Neuron (in vitro differentiated cells): ENCODE results near the gene KISS1.

Experiments used
- H2AFZ ChIP-seq: one replicate; pipeline ENCODE4 v1.6.1; 2013; ENCODE audit warnings: low read depth, mild to moderate bottlenecking, inconsistent platforms, low read length, moderate library complexity
- H3K27me3 ChIP-seq: one replicate; pipeline ENCODE4 v1.6.1; 2013; ENCODE audit warnings: low read length; ENCODE audit not compliant: insufficient read depth
- H3K36me3 ChIP-seq: one replicate; pipeline ENCODE4 v1.6.1; 2013; ENCODE audit warnings: low read length; ENCODE audit not compliant: insufficient read depth
- H3K4me1 ChIP-seq: one replicate; pipeline ENCODE4 v1.6.1; 2013; ENCODE audit warnings: low read length; ENCODE audit not compliant: insufficient read depth
- H3K4me3 ChIP-seq: 2 replicates; pipeline ENCODE4 v1.5.1; 2013; ENCODE audit warnings: mild to moderate bottlenecking, low read length, moderate library complexity
- H3K9me3 ChIP-seq: one replicate; pipeline ENCODE4 v1.6.1; 2013; ENCODE audit warnings: low read length

KISS1 gene

DNA sequence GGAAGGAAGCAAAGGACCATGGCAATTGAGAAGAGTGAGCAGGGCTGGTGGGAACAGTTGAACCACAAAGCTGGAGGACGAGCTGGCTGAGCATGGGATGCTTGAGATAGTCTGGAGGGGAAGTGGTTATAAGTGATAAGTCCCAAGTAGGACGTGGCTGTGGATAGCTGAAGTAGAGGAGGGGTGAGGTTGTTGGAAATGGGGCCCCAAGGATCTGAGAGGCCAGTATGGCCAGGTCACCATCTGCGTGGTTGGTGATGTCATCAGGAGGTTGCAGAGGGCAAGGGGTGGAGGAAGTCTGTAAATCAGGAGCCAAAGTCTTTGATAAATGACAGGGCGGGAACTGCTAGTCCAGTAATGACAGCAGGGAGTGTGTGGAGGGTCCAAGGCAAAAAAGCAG lies 19.2 kb downstream of the KISS1 start:
- peaks cover 15% of the 10 kb centered on the region for H3K27me3 ChIP-seq

DNA sequence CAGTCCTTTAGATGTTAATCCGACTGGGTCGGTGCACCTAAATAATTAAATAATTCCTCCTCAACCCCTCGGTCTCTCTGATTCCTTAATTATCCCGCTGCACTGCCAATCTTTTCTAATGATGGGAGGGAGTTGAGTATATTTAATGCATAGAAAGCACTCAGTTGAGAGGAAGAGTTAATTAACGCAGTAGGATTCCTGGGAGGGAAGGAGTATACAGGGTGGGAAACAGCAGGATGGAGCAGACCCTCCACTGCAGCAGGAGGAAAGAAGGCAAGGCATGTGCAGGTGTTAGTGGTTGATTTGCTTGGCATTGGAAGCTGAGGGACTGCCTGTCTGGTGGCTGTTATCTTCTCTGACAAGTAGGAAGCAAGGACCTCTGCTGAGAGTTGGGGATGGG lies 20.2 kb downstream of the KISS1 start:
- H2AFZ ChIP-seq, result no peak overlapping the region
- no peaks in the 10 kb centered on the region for H3K4me1 ChIP-seq
- H3K4me3 ChIP-seq, result no peak overlapping the region
- H3K27me3 ChIP-seq, result peaks cover 15% of the 10 kb centered on the region
- peaks cover 3% of the 10 kb centered on the region for H3K9me3 ChIP-seq
- H3K36me3 ChIP-seq, result no peaks in the 10 kb centered on the region

More for the DNA sequence above, 19.2 kb downstream of the KISS1 start:
- no peak overlapping the region for H3K4me3 ChIP-seq
- H3K36me3 ChIP-seq, result no peaks in the 10 kb centered on the region
- peaks cover 3% of the 10 kb centered on the region for H3K9me3 ChIP-seq
- no peaks in the 10 kb centered on the region for H3K4me1 ChIP-seq
- no peak overlapping the region for H2AFZ ChIP-seq

DNA sequence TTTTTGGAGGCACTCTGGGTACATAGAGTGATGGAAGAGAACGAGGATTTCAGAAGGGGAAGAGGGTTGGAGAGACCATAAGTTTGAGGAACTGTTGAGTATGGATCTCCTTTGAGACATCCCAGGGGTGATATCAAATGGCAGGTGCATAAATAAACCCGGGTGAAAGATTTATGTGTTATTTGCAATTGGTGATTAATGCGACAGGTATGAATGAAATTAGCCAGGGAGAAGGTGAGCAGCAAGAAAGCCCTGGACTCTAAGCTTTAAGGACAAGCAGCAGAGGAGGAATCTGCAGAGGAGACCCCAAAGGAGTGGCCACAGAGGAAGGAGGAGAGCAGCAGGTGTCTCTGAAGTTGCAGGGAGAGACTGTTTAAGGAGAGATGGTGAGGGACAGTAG lies 21.3 kb downstream of the KISS1 start:
- Histone ChIP-seq H3K27me3 (peaks cover 6% of the 10 kb centered on the region), H3K4me1 (no peaks in the 10 kb centered on the region), H3K36me3 (no peaks in the 10 kb centered on the region), H3K4me3 (no peak overlapping the region), H3K9me3 (peaks cover 3% of the 10 kb centered on the region), H2AFZ (no peak overlapping the region)

DNA sequence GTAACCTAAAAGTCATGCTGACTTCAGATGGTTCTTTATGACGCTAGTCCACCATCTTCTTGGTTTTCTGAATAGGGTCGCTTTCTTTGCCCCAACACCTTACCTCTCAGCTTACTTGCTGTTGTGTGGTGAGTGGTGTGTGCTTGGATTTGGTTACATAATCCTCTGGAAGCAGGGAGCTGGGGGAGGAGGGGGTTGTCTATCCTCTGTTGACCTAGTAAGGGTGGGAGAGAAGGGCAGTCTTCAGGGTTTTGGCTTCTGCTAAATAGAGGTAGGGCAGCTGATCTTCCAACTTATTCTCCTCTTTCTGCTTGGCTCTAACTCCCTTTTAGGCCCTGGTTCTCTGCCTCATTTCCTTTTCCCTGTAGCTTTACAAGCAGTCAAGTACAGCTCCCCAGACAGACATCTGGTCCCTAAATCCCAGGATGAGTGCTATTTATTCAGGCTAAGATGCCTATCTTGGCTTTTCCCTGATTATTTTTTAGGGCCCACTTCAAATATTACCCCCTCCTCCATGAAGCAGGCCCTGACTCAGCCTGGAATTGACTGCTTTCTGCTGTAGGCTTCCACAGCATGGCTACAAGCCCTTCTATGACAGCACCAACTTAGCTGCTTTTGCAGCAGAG lies 23.8 kb downstream of the KISS1 start:
- Histone ChIP-seq H3K4me3 (no peak overlapping the region), H3K27me3 (peaks cover 5% of the 10 kb centered on the region), H2AFZ (no peak overlapping the region), H3K36me3 (no peaks in the 10 kb centered on the region), H3K4me1 (no peaks in the 10 kb centered on the region), H3K9me3 (peaks cover 3% of the 10 kb centered on the region)

DNA sequence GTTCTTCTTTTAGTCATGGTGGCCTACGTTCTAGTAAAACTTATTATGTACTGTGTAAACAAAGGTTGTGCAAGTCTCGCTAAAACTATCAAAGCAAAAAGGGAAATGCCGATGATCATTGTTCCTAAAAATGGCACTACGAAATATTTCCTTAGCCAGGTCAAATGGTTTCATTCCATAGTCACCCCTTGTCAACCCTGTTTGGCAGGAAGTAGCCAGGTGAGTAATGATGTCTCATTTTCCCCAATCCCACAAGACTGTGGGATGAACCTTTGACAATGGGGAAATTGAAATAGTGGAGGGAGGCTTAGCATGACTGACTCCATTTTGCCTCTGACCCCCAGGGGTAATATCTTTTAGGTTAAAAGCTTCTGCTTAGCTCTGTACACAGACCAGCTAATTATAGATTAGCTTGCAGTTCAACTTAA lies 24.5 kb downstream of the KISS1 start:
- Histone ChIP-seq H3K36me3 (no peaks in the 10 kb centered on the region), H2AFZ (no peak overlapping the region), H3K9me3 (peaks cover 3% of the 10 kb centered on the region), H3K4me1 (no peaks in the 10 kb centered on the region), H3K27me3 (peaks cover 3% of the 10 kb centered on the region), H3K4me3 (no peak overlapping the region)

DNA sequence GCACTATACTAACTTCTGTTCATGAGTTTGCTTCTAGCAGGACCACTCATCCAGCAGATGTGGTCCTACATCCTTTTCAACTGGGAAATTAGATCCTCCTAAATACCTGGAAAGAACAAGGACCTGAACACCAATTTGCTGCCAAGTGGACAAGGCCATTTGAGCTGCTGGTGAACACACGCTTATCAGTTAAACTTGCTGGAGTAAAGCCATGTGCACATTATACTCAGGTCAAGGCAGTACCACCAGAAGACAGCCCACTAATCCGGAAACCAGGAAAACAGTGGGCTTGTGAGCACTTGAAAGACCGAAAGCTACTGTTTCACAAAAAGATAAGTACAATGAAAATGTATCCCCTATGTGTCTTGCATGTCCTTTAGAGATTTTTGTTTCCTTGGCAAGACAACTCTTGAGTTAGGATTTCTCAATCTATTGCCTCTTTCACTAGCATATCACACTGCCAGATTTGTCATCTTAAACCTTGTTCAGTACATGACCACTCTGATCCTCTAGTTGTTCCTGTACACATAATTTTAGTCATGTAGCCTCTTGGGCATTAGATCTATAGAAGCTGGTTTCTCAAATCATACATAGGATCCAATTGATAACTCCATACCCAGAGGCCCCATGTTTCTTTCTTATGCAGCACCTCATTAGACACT lies 25.7 kb downstream of the KISS1 start:
- no peaks in the 10 kb centered on the region for H3K4me1 ChIP-seq
- peaks cover 3% of the 10 kb centered on the region for H3K9me3 ChIP-seq
- H3K27me3 ChIP-seq, result peaks cover 10% of the 10 kb centered on the region
- H3K36me3 ChIP-seq, result no peaks in the 10 kb centered on the region
- no peak overlapping the region for H2AFZ ChIP-seq
- H3K4me3 ChIP-seq, result no peak overlapping the region

DNA sequence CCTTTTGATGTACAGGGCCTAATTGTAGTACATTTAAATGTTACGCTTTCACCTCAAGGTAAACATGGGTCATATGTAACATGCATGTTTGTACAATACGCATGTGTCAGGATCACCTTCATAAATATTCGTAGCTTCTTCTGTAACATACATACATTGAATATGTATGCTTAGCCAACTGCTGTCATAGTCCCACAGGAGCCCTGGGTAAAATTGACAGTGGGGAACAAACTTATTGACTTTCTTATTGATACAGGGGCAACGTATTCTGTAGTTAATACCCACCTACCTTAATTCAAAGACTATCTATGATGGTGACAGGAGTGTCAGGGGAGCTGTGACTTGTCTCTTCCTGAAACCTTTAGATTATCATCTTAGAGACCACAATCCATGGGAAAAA lies 26.4 kb downstream of the KISS1 start:
- no peaks in the 10 kb centered on the region for H3K4me1 ChIP-seq
- no peak overlapping the region for H3K4me3 ChIP-seq
- peaks cover 7% of the 10 kb centered on the region for H3K27me3 ChIP-seq
- H3K36me3 ChIP-seq, result no peaks in the 10 kb centered on the region
- peaks cover 3% of the 10 kb centered on the region for H3K9me3 ChIP-seq
- no peak overlapping the region for H2AFZ ChIP-seq

DNA sequence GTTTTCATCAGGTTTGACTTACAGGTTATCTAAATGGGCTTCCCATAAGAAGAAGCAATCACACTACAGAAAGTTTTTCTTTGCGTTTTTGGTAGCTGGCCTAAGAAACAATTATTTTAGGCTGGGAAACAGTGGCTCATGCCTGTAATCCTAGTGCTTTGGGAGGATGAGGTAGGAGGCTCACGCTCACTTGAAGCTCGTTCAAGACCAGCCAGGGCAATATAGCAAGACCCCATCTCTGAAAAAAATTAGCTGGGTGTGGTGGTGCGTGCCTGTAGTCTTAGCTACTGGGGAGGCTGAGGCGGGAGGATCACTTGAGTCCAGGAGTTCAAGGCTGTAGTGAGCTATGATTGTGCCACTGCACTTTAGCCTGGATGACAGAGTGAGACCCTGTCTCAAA lies 28.6 kb downstream of the KISS1 start:
- H3K4me1 ChIP-seq, result no peaks in the 10 kb centered on the region
- H2AFZ ChIP-seq, result no peak overlapping the region
- H3K4me3 ChIP-seq, result no peak overlapping the region
- H3K36me3 ChIP-seq, result no peaks in the 10 kb centered on the region
- H3K27me3 ChIP-seq, result peaks cover 7% of the 10 kb centered on the region
- peaks cover 3% of the 10 kb centered on the region for H3K9me3 ChIP-seq

DNA sequence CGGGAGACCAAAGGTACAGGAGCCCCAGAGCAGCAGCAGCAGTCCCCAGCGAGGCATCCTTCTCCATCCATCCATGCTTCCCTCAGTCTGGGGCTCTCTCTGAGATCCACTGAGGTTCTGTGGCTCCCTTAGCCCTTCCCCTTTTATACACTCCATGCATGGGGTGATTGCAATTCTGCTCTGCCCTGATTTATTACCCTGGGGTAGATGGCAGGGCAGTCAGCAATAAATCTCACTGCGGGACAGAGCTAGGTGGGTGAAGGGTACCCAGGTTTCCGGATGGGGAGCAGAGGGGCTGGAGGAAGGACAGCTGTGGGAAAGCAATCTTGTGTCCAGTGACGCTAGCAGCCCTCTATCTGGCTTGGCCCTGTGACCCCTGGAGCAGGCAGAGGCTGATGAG lies 30.1 kb downstream of the KISS1 start, which contains the start of gene REN:
REN (minus strand) TSS at position 119 of the 400 bp plus-strand sequence; CDS start at position 75, 44 bp downstream.
- no peaks in the 10 kb centered on the region for H3K36me3 ChIP-seq
- H3K27me3 ChIP-seq, result peaks cover 13% of the 10 kb centered on the region
- no peak within 1 kb of the TSS for H3K4me3 ChIP-seq
- no peaks in the 10 kb centered on the region for H3K9me3 ChIP-seq
- H3K4me1 ChIP-seq, result no peaks in the 10 kb centered on the region
- H2AFZ ChIP-seq, result no peak within 1 kb of the TSS

DNA sequence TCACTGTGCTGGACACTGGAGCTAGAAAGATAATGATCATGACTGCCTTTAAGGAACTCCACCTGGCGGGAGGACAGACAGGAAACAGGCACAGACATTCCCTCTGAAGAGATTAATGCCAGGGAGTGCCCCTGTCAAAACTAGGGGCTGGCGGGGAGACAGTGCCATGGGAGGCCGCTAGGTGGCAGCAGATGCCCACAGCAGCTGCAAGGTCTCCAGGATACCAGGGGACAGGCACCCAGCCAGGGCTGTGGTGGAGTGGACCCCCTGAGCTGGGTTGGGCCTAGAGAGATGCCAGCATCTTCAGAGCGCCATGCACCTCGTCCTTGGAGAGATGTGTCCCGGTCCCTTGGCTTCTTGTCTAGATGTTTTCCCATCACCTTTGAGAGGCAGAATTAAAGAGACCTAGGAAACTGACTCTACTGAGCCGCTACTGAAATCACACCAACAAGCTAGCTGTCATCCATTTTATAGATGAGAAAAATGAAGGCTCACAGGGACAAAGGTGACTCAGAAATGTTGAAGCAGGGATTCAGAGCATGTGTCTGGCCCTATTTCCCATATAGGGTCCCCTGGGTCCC lies 33.7 kb downstream of the KISS1 start:
- Histone ChIP-seq H3K36me3 (no peaks in the 10 kb centered on the region), H3K4me3 (no peak overlapping the region), H3K9me3 (no peaks in the 10 kb centered on the region), H3K27me3 (peaks cover 37% of the 10 kb centered on the region), H3K4me1 (no peaks in the 10 kb centered on the region), H2AFZ (no peak overlapping the region)

DNA sequence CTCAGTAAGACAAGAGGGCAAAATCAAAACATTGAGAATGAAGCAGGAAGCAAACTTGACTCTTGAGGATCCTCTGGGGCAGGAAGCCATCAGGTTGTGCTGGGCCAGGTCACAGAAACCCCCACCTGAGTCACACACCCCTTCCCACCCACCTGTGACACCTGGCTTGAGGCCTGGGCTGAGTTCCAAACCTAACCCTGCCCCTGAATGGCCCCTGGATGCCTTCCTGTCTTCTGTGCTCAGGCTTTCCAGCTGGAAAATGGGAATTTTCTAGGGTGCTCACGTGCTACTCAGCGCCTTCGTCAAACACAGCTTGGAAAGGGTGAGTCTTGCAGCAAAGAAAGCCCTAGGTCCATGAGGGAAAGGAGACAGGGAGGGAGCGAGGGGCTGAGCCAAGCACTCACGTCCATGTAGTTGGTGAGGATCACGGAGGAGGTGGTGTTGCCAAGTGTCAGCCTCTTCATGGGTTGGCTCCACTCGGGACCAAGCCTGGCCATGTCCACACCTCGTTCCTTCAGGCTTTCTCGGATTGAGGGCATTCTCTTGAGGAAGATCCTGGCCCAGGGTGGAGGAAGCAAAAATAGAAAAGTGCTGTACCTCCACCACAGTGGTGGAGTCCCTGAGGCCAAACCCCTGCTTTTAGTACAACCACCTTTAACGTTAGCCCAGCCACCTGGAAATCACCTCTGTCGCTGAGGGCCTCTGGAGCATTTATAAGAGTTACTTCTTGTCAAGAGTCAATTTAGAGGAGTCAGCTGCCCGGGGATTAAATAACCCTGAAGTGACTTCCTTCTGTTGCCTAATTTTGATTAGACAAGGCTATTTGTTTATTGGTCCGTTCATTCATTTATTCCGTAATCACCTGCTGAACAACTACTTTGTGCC lies 34.4 kb downstream of the KISS1 start:
- peaks cover 41% of the 10 kb centered on the region for H3K27me3 ChIP-seq

DNA sequence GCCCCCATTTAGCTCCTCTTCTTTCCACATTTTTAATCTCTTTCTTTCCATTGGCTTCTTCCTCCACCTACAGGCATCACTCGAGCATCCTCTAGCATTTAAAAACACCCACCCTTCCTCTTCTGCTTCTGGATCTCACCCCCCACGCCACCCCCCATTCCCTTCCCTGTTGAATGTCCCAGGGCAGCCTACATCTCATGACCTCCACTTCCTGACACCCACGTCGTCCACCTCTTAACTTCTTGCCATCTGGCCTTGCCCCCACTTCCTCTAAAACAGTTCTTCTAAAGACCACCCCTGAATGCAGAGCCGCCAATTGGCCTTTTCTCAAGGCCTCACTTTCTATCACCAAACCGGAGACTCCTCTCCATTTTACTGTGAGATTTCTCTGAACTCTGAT lies 38.3 kb downstream of the KISS1 start:
- Histone ChIP-seq H3K27me3 (peaks cover 38% of the 10 kb centered on the region), H3K9me3 (no peaks in the 10 kb centered on the region), H3K4me1 (peaks cover 5% of the 10 kb centered on the region), H3K36me3 (no peaks in the 10 kb centered on the region), H2AFZ (no peak overlapping the region), H3K4me3 (no peak overlapping the region)

More for the DNA sequence above, 34.4 kb downstream of the KISS1 start:
- H3K36me3 ChIP-seq, result no peaks in the 10 kb centered on the region
- no peaks in the 10 kb centered on the region for H3K4me1 ChIP-seq
- H2AFZ ChIP-seq, result no peak overlapping the region
- no peak overlapping the region for H3K4me3 ChIP-seq
- H3K9me3 ChIP-seq, result no peaks in the 10 kb centered on the region

DNA sequence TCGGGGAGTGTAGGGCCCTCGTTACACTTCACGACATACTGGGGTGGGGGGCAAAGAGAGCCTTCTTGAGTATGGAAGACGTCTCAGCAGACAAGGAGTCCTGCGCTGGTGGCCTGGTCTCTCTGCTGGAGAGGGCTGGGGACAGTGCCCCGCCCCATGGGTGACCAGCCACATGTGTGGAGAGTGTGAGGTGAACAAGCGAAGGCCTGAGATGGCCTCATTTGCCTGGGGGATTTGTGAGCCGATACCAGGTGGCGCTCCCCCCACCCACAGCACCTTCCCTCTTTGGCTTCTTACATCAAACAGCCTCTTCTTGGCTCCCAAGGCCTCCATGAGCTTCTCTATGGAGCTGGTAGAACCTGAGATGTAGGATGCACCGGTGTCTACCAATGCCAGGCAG lies 40.4 kb downstream of the KISS1 start:
- H3K4me1 ChIP-seq, result peaks cover 14% of the 10 kb centered on the region
- no peak overlapping the region for H2AFZ ChIP-seq
- peaks cover 29% of the 10 kb centered on the region for H3K27me3 ChIP-seq
- H3K9me3 ChIP-seq, result no peaks in the 10 kb centered on the region
- H3K36me3 ChIP-seq, result no peaks in the 10 kb centered on the region
- no peak overlapping the region for H3K4me3 ChIP-seq
